Renal pelvis (tissue), 4 donors: ENCODE measurements around the gene KCNIP1. TPM values are rescaled to one million over a fixed set of nuclear protein-coding genes. Genes with fewer than 3 reads are reported as not detected.

ENCODE experiments used
- DNase-seq: peaks from one replicate; pipeline ENCODE4 v3.0.0-alpha.2; 2013
- polyA plus RNA-seq, 3 donors: library from polyadenylated mRNA; unstranded; fragments of 120-200 nt; gene quantifications; one replicate each; pipeline ENCODE4 v1.2.1, GENCODE V29; 2013; ENCODE audit not compliant: insufficient read length in 3 of 3

The KCNIP1 gene
- polyA plus RNA-seq, 3 donors = 9.9 to 12.1 (median 10.2) TPM

DNA sequence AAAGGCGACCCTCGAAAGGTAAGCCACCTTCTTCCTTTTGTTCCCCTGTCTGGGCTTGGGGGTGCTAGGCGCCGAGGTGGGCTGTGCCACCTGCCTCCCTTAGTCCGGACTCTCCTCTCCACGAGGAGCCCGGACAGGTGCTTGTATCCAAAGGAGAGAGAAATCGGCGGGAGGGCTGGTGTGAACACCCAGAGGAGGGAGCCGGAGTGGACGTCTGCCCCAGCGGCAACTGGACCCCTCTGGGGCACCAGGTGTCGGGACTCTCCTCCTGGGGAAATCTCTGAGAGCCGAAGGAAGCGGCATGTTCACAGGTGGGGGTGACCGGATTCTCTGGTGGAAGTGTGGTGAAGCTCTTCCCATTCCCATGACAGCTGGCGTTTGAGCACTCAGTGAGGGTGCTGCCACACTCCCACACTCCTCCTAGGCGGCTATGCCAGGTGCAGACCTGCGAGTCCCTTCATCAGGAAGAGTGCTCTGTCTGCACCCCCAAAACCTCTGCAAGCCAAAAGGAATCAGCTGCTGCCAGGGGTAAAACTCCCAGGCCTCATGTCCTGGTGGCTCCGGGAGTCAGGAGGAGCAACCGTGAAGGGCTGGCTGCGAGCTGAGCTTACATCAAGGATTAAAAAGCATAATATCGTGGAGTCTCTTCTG lies 921 bp downstream of the KCNIP1 start:
- no peak for DNase-seq

GRCh38 chr5:170508036-170508435 lies 4.2 kb downstream of the KCNIP1 start:
- no peak for DNase-seq

- DNase-seq = no peak
These were observed 5.0 kb downstream of the KCNIP1 start for GRCh38 chr5:170508660-170509347.

DNA sequence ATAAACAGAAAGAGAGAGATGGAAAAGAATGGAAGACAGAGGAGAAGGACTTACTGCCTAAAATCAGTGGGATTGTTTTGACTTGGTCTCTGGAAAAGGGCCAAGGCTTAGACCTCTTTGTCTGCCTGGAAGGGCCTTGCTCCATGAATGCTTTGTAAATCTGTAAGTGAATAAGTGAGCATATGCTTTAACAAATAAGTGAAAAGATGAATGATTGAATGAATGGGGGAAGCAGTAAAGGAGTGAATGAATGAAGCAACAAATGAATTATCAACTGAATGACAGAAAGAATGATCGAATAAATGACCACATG lies 5.5 kb downstream of the KCNIP1 start:
- DNase-seq = no peak

GRCh38 chr5:170510126-170510525 lies 6.3 kb downstream of the KCNIP1 start:
- DNase-seq = no peak

- DNase-seq = no peak
These were observed 6.7 kb downstream of the KCNIP1 start for GRCh38 chr5:170510559-170510958.

GRCh38 chr5:170511551-170512258 lies 7.9 kb downstream of the KCNIP1 start:
- no peak for DNase-seq

GRCh38 chr5:170513856-170514525 lies 10.2 kb downstream of the KCNIP1 start:
- DNase-seq = no peak

- no peak for DNase-seq
These were observed 13.6 kb downstream of the KCNIP1 start for GRCh38 chr5:170517411-170517810.

- DNase-seq = no peak
These were observed 14.5 kb downstream of the KCNIP1 start for GRCh38 chr5:170518277-170518676.

DNA sequence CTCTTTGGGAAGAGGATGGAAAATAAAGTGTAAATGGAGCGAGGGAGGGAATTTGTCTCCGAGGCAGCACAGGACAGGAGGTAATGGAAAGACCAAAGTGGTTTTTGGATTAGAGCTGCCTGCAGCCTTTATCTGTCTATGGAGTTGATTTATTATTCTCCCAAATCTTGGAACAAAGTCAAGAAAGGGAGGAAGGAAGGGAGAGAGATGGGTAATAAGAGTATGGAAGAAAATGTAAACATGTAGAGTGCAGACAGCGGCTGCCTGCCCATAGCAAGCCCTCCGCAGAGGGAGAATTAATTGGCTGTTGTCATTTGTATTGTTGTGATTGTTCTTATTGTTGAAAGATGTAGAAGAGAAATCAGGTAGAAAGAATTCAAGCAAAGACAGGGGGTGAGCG lies 15.7 kb downstream of the KCNIP1 start:
- no peak for DNase-seq

DNA sequence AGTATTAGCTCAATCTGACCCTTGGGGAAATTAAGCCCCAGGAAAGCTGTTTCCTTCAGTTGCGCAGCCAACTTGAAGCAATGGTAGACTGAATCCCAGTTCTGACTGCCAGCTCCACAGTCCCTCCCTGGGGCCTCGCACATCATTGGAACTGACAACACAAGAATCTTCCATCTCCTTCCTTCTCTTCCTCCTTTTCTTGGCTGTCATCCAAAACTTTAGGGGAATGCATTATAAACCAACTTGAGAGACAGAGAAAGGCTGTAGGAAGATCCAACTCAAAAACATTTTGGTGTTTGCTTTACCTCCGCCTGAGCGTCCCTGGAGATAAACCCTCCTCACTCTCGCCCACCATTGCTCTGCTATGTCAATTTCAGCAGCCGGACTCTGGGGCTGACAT lies 16.6 kb downstream of the KCNIP1 start:
- DNase-seq = no peak

- no peak for DNase-seq
These were observed 18.7 kb downstream of the KCNIP1 start for GRCh38 chr5:170522211-170523141.

GRCh38 chr5:170523142-170523551 lies 19.3 kb downstream of the KCNIP1 start:
- DNase-seq = no peak

GRCh38 chr5:170523830-170524229 lies 20.0 kb downstream of the KCNIP1 start:
- DNase-seq = no peak

DNA sequence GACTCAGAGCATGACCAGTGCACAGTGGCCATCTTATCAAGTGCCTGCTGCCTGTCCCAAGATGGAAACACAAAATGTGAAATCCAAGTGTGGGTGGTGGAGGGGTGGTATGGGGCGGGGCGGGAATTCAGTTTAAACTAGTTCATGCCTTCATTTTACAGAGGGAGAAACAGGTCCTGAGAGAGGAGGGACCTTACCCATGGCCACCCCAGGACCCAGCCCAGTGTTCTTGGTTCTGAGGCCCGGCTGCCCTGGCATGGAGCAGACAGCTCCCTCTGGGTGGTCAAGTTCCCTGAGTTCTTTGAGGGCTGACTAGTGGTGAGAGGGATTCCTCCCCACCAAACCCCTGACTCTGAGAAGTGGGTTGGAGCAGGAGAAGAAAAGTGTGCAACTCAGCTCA lies 20.8 kb downstream of the KCNIP1 start:
- DNase-seq = no peak

GRCh38 chr5:170525470-170526211 lies 21.8 kb downstream of the KCNIP1 start:
- DNase-seq = no peak

DNA sequence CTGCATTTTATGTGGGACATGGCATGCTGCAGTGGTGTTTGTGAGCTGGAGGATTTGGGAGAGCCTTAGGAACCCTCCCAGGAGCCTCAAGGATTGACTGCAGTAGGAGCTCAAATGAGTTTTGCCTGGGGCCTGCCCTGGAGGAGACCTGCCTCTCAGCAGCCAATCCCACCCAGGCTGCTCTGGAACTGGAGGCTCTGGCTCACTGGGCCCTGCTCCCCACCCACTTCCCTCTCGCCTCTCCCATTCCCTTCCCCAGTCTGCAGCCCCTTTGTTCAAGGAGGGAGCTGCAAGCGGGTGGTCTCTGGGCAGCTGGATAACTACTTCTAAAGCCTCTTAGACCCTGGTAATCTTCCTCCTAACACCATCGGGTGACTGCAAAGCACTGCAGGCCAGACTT lies 24.2 kb downstream of the KCNIP1 start:
- DNase-seq = no peak

- DNase-seq = no peak
These were observed 25.2 kb downstream of the KCNIP1 start for GRCh38 chr5:170528976-170529375.

DNA sequence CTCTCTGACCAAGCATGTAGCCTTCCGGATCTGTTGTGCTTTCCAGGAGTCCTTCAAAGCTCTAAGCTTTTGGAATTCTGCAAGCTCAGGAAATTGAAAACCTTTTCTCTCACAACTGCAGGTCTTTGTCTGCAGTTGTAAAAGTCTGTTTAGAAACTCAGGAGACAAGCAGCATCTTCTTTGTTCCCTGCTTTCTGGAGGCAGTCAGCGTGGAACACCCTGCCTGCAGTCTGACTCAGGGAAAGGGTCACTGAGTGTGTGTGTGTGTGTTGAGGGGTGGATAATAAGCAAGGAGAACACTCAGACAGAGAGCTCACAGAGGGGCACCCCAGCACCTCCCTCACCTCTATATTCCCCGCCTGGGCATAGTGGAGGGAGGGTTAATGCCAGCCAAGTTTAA lies 29.1 kb downstream of the KCNIP1 start:
- DNase-seq = no peak

- DNase-seq = no peak
These were observed 29.6 kb downstream of the KCNIP1 start for GRCh38 chr5:170533383-170533782.
